ENCODE data around the gene TTI1. TPM values are rescaled to one million over a fixed set of nuclear protein-coding genes. Genes with fewer than 3 reads are reported as not detected.
A peak's percentile ranks its signal among the peaks of the same experiment; 100 is the strongest.

The TTI1 gene
- total and polyA plus RNA-seq, 2 of the 13 experiments (the other 11 are each of a cell fraction or from before 2014, with no cell fraction given), result 22.9 to 39.8 TPM

- no peak for TF ChIP-seq ZNF142 (CRISPR knock-in tag; IDR thresholded peaks at IDR 0.05)
- TF ChIP-seq ELF4 (CRISPR knock-in tag; IDR thresholded peaks at IDR 0.05; ENCODE audit: borderline replicate concordance), result no peak
- peak in 1 of 2 experiments; percentile 85; a peak in 2 of 4 replicates for TF ChIP-seq ATF4 (CRISPR knock-in tag; IDR thresholded peaks at IDR 0.05)
- TF ChIP-seq PCBP1 (IDR thresholded peaks at IDR 0.05; ENCODE audit: borderline replicate concordance, low read depth, low read length), result no peak
- 0 out of 2 replicates have a peak, but pooled peaks have one; percentile 27 for TF ChIP-seq ATF3 (CRISPR knock-in tag; IDR thresholded peaks at IDR 0.05)
- TF ChIP-seq HINFP (CRISPR knock-in tag; IDR thresholded peaks at IDR 0.05; ENCODE audit: low read depth), result no peak
- no peak for TF ChIP-seq ZNF138 (CRISPR knock-in tag; IDR thresholded peaks at IDR 0.05; ENCODE audit: low read depth)
- peak; percentile 41; the same call in 1 of the 2 replicates for TF ChIP-seq ZNF281 (CRISPR knock-in tag; IDR thresholded peaks at IDR 0.05; ENCODE audit: borderline replicate concordance)
- no peak for TF ChIP-seq ZSCAN20 (CRISPR knock-in tag; IDR thresholded peaks at IDR 0.05; ENCODE audit: borderline replicate concordance)
- no peak for TF ChIP-seq SAP130 (CRISPR knock-in tag; IDR thresholded peaks at IDR 0.05; ENCODE audit: low read depth)
- no peak for TF ChIP-seq TARDBP (CRISPR knock-in tag; IDR thresholded peaks at IDR 0.05)
- no peak for TF ChIP-seq NFE2 (CRISPR knock-in tag; IDR thresholded peaks at IDR 0.05)
- TF ChIP-seq ZFP62 (CRISPR knock-in tag; IDR thresholded peaks at IDR 0.05), result no peak
- no peak for TF ChIP-seq SMAD1 (CRISPR knock-in tag; IDR thresholded peaks at IDR 0.05; ENCODE audit: borderline replicate concordance, low read depth)
- no peak for TF ChIP-seq ZNF256 (CRISPR knock-in tag; conservative IDR thresholded peaks at IDR 0.05)
Measured at GRCh38 chr20:38023181-38024001, 9.9 kb downstream of the TTI1 start (continued).

All from HepG2 (cell line).